GM19238 (cell line): Measurements from ENCODE around the gene EPHA6.
"Not testable (repeated sequence)": the region's sequence is repeated elsewhere in the genome, so short reads cannot be mapped to it uniquely, and the experiment has no call there.

Experiments
- DNase-seq: peaks from one replicate; pipeline ENCODE4 v3.0.0; 2011; ENCODE audit warnings: low spot score; ENCODE audit not compliant: insufficient read length

EPHA6 gene

GRCh38 chr3:97265237-97266005 lies 451.0 kb downstream of the EPHA6 start:
- no peak for DNase-seq

GRCh38 chr3:97269202-97269601 lies 454.8 kb downstream of the EPHA6 start:
- no peak for DNase-seq

GRCh38 chr3:97276879-97277550 lies 462.6 kb downstream of the EPHA6 start:
- DNase-seq: not testable (repeated sequence)

- DNase-seq: no peak
These were observed 463.3 kb downstream of the EPHA6 start for GRCh38 chr3:97277708-97278107.

- DNase-seq: no peak
These were observed 464.1 kb downstream of the EPHA6 start for GRCh38 chr3:97278506-97278905.

GRCh38 chr3:97291901-97292300 lies 477.5 kb downstream of the EPHA6 start:
- DNase-seq: no peak

- no peak for DNase-seq
These were observed 479.3 kb downstream of the EPHA6 start for GRCh38 chr3:97293596-97294131.

GRCh38 chr3:97297032-97297431 lies 482.6 kb downstream of the EPHA6 start:
- DNase-seq: no peak

- no peak for DNase-seq
These were observed 486.7 kb downstream of the EPHA6 start for GRCh38 chr3:97301114-97301513.

GRCh38 chr3:97306226-97306625 lies 491.8 kb downstream of the EPHA6 start:
- no peak for DNase-seq

GRCh38 chr3:97338375-97338774 lies 524.0 kb downstream of the EPHA6 start:
- DNase-seq: no peak

GRCh38 chr3:97340940-97341339 lies 526.5 kb downstream of the EPHA6 start:
- DNase-seq: no peak

GRCh38 chr3:97347780-97348179 lies 533.4 kb downstream of the EPHA6 start:
- DNase-seq: no peak

GRCh38 chr3:97350971-97351370 lies 536.6 kb downstream of the EPHA6 start:
- no peak for DNase-seq

GRCh38 chr3:97353176-97353575 lies 538.8 kb downstream of the EPHA6 start:
- no peak for DNase-seq

- no peak for DNase-seq
These were observed 545.6 kb downstream of the EPHA6 start for GRCh38 chr3:97359977-97360376.

- no peak for DNase-seq
These were observed 546.4 kb downstream of the EPHA6 start for GRCh38 chr3:97360804-97361203.

GRCh38 chr3:97384583-97384982 lies 570.2 kb downstream of the EPHA6 start:
- DNase-seq: no peak

GRCh38 chr3:97388774-97389173 lies 574.4 kb downstream of the EPHA6 start:
- DNase-seq: no peak

GRCh38 chr3:97389936-97390335 lies 575.5 kb downstream of the EPHA6 start:
- no peak for DNase-seq

- DNase-seq: no peak
These were observed 576.8 kb downstream of the EPHA6 start for GRCh38 chr3:97391167-97391566.

GRCh38 chr3:97409612-97410011 lies 595.2 kb downstream of the EPHA6 start:
- DNase-seq: no peak

- no peak for DNase-seq
These were observed 607.2 kb downstream of the EPHA6 start for GRCh38 chr3:97421565-97421964.
